ENCODE measurements around the gene LHFPL6. TPM values are rescaled to one million over a fixed set of nuclear protein-coding genes. Genes with fewer than 3 reads are reported as not detected.

Gene LHFPL6
- total RNA-seq, 1 donor from 2014 or later: 31.7 TPM

DNA sequence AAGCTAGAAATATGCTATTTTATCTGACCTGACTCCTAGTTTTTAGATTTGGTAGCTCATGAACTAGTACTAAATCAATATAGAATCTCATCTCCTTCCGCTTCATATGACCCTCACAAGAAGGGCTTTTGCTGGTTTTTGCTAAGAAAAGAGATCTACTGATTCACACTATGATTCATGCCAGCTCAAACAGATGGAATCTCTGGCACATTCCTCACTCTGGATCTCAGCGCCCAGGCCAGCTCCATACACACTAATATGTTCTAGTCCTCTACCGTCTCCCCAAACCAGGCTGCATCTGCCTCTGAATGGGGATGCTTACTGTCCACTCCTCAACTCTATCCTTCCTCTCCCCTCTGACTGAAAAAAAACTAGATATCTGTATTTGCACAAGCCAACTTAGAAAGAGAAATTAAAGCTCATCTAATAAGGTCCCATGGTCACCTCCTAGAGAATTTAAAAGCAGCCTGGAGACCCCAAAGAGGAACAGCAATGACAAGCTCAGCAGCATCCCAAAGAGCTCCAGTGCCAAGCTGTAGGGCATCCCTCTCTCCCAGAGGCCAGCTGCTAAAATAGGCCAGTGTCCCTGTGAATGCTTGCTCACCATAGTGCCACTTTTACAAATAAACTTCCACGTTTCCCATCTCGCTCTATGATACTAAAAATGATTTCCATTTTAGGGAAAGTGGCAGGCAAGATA lies 74.9 kb downstream of the LHFPL6 start:
- peaks cover 9% of the 10 kb centered on the region for H3K4me1 Mint-ChIP-seq (ENCODE audit: unreplicated experiment)
- H3K36me3 Mint-ChIP-seq: no peaks in the 10 kb centered on the region
- no peak overlapping the region for H3K27ac Mint-ChIP-seq
- peaks cover 5% of the 10 kb centered on the region for H3K27me3 Mint-ChIP-seq
- H3K4me3 Mint-ChIP-seq: no peak overlapping the region
- no peaks in the 10 kb centered on the region for H3K9me3 Mint-ChIP-seq
- DNase-seq (ENCODE audit: extremely low spot score, unreplicated experiment): no peak
- TF ChIP-seq, protein P1, sequence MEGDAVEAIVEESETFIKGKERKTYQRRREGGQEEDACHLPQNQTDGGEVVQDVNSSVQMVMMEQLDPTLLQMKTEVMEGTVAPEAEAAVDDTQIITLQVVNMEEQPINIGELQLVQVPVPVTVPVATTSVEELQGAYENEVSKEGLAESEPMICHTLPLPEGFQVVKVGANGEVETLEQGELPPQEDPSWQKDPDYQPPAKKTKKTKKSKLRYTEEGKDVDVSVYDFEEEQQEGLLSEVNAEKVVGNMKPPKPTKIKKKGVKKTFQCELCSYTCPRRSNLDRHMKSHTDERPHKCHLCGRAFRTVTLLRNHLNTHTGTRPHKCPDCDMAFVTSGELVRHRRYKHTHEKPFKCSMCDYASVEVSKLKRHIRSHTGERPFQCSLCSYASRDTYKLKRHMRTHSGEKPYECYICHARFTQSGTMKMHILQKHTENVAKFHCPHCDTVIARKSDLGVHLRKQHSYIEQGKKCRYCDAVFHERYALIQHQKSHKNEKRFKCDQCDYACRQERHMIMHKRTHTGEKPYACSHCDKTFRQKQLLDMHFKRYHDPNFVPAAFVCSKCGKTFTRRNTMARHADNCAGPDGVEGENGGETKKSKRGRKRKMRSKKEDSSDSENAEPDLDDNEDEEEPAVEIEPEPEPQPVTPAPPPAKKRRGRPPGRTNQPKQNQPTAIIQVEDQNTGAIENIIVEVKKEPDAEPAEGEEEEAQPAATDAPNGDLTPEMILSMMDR (conservative IDR thresholded peaks at IDR 0.05): no peak

DNA sequence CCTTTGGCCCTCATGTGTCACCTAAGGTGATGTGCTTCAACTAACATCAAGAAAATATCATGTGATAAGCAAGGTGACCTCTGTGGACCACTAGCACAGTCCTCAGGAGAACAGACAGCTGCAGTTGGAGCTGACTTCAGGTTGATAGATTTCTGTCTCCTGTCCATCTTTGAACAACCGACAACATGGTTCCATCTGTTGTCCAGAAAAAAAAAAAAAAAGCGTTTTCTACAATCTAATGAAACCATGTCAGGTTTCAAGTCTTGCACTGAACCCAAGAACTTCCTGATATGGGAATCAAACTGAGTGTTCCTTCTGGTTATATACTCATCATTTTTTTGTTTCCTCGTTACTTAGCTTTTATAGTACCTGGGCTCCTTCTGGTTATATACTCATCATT lies 75.7 kb downstream of the LHFPL6 start:
- Mint-ChIP-seq H3K27ac (no peak overlapping the region), H3K27me3 (peaks cover 5% of the 10 kb centered on the region), H3K9me3 (no peaks in the 10 kb centered on the region), H3K4me1 (ENCODE audit: unreplicated experiment) (peaks cover 9% of the 10 kb centered on the region), H3K4me3 (no peak overlapping the region), H3K36me3 (no peaks in the 10 kb centered on the region)
- TF ChIP-seq, protein P1 (conservative IDR thresholded peaks at IDR 0.05): no peak
- no peak for DNase-seq (ENCODE audit: extremely low spot score, unreplicated experiment)

DNA sequence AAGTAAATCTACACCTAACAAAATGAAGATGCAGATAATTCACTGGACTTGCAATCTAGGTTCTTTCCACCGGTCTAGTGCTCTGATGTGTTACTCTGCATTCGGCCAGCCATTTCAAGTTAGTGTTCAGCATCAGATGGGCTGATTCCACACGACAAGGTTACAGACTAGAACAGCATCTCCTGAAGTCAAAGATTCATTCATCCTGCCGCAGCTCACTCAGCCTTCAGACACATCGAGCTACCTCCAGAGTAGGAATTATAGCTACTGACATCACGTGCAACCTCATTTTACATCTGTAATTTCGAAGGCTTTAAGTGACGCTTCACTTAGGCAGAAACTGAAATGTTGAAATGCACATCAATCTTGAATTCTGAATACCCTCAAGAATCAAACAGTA lies 76.5 kb downstream of the LHFPL6 start:
- H3K4me3 Mint-ChIP-seq: no peak overlapping the region
- no peak for DNase-seq (ENCODE audit: extremely low spot score, unreplicated experiment)
- TF ChIP-seq, protein P1 (conservative IDR thresholded peaks at IDR 0.05): no peak
- peaks cover 5% of the 10 kb centered on the region for H3K27me3 Mint-ChIP-seq
- peaks cover 4% of the 10 kb centered on the region for H3K36me3 Mint-ChIP-seq
- H3K27ac Mint-ChIP-seq: no peak overlapping the region
- H3K9me3 Mint-ChIP-seq: no peaks in the 10 kb centered on the region
- H3K4me1 Mint-ChIP-seq (ENCODE audit: unreplicated experiment): peaks cover 1% of the 10 kb centered on the region

DNA sequence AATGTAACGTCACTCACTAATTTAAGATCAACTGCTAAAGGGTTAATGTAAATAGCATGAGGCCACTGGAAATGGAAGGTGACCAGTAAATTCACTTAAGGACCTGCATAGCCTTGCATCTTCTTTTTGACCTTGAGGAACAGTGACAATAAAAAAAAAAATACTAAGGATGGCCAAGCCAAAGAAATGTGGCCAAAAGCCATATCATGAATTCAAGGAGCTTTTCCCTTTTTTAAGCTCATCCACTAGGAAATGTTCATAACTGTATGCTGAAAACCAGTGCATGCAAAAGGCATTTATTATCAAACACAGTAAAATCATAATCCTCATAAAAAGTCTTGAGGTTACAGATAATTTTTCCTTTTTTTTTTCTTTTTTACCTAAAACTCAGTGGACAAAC lies 77.5 kb downstream of the LHFPL6 start:
- no peak overlapping the region for H3K27ac Mint-ChIP-seq
- TF ChIP-seq, protein P1 (conservative IDR thresholded peaks at IDR 0.05): no peak
- no peak overlapping the region for H3K4me3 Mint-ChIP-seq
- H3K9me3 Mint-ChIP-seq: no peaks in the 10 kb centered on the region
- H3K36me3 Mint-ChIP-seq: peaks cover 4% of the 10 kb centered on the region
- no peaks in the 10 kb centered on the region for H3K4me1 Mint-ChIP-seq (ENCODE audit: unreplicated experiment)
- peaks cover 5% of the 10 kb centered on the region for H3K27me3 Mint-ChIP-seq
- DNase-seq (ENCODE audit: extremely low spot score, unreplicated experiment): no peak

DNA sequence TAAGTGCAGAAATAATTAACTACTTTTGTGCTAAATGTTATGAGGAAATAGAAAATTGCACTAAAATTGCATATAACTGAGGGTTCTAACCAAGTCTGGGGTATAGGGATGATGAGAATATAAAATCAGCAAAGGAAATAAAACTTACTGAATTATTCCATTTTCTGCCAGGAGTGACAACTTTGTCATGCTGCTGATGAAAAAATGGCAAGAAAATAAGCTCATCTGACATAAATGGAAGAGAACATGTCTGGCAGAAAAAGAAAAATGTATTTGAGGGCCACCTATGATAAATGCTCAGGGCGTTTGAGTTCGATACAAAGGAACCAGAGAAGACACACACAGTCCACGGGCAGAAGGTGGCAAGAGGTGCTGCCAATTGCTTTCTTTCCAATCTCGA lies 78.2 kb downstream of the LHFPL6 start:
- TF ChIP-seq, protein P1 (conservative IDR thresholded peaks at IDR 0.05): no peak
- H3K4me1 Mint-ChIP-seq (ENCODE audit: unreplicated experiment): no peaks in the 10 kb centered on the region
- H3K36me3 Mint-ChIP-seq: peaks cover 4% of the 10 kb centered on the region
- DNase-seq (ENCODE audit: extremely low spot score, unreplicated experiment): no peak
- H3K27me3 Mint-ChIP-seq: peaks cover 5% of the 10 kb centered on the region
- H3K4me3 Mint-ChIP-seq: no peak overlapping the region
- H3K27ac Mint-ChIP-seq: no peak overlapping the region
- H3K9me3 Mint-ChIP-seq: no peaks in the 10 kb centered on the region

All from type B pancreatic cell (in vitro differentiated cells).